Measurements from ENCODE around the gene RCOR1. TPM values are rescaled to one million over a fixed set of nuclear protein-coding genes. Genes with fewer than 3 reads are reported as not detected.
"Not testable (repeated sequence)": the region's sequence is repeated elsewhere in the genome, so short reads cannot be mapped to it uniquely, and the experiment has no call there.

RCOR1 gene
- total RNA-seq = 1 to 10 TPM; 8.4 to 8.7 TPM

DNA sequence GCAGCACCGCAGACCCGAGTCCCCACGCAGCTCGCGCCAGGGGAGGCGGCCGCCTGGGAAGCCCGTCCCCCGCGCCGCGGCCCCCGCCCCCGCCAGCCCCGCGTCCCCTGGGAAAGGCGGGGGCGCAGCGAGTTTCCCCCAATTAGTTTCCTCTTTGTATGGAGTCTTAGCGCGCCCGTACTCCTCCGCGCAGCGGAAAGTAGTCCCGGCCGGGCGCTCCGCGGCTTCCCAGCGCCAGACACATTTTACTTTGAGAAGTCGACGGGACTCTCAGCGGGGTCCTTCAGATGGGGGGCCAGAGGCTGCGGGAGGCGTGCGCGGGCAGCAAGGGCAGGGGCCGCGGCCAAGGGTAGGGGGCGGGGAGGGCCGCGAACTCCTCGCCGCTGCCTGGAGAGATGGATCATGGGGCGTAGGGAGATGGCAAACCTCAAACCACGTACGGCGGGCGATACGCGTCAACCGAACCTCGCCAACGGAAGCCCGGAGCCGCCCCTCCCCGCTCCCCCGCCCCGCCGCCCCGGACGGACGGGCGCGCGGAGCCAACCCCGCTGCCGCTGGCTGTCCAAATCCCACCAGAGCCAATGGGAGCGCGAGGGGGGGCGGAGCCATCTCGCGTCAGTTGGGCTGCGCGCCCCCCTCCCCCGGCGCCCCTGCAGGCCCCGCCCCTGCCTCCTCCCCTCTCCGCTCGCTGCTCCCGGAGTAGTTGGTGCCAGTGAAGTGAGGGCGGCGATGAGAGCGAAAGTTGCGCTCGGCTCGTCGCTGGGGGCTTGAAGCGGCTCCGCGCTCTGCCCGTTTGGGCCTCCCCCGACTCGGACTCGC, at the start of gene RCOR1:
Gene RCOR1 (plus strand): TSS at position 706 of the 819 bp plus-strand sequence. CDS start 238 bp downstream, outside the sequence.
- peak; percentile 98 for DNase-seq (ENCODE audit: low spot score)
- Histone ChIP-seq H3K27me3 (no peaks in the 10 kb centered on the region), H3K27ac (peak within 1 kb of the TSS; percentile 98), H3K4me3 (peak within 1 kb of the TSS; percentile 73 to 98), H3K4me1 (peaks cover 0 to 29% of the 10 kb centered on the region in 2 donors), H3K36me3 (no peaks in the 10 kb centered on the region), H3K9me3 (no peaks in the 10 kb centered on the region)
- TF ChIP-seq, protein P1, sequence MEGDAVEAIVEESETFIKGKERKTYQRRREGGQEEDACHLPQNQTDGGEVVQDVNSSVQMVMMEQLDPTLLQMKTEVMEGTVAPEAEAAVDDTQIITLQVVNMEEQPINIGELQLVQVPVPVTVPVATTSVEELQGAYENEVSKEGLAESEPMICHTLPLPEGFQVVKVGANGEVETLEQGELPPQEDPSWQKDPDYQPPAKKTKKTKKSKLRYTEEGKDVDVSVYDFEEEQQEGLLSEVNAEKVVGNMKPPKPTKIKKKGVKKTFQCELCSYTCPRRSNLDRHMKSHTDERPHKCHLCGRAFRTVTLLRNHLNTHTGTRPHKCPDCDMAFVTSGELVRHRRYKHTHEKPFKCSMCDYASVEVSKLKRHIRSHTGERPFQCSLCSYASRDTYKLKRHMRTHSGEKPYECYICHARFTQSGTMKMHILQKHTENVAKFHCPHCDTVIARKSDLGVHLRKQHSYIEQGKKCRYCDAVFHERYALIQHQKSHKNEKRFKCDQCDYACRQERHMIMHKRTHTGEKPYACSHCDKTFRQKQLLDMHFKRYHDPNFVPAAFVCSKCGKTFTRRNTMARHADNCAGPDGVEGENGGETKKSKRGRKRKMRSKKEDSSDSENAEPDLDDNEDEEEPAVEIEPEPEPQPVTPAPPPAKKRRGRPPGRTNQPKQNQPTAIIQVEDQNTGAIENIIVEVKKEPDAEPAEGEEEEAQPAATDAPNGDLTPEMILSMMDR (IDR thresholded peaks at IDR 0.05) = no peak

DNA sequence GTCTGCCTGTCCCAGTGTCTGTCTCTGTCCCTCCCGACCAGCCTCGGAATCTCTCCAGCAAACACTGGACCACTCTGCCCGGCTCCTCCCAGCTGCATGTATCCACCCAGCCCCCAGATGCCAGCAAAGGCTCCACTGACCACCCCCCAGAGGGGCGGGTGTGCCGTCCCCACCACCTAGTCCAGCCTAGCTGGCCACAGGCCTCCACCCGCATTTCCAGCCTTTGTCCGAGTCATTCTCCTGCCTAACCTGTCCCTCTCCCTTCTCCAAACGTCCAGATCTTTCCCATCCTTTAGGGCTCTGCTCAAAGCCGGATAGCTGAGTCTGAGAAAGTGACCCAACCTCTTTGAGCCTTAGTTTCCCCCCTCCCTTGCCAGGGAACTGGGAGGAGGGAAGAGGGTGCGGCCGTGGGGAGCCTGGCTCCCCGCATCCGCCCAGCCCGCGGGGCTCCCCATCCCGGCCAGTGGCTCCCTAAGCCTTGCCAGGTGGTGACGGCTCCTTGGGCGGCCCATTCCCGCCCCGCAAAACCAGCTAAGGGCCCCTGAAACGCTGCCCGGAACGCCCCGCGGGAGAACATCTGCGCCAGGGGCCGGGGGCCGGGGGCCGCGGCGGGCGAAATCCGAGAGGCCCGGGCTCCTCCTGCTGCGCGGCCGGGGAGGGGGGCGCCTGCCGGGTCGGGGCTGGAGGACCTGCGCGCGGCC, 48.3 kb upstream of the RCOR1 start:
- Histone ChIP-seq H3K27me3 (peaks cover 0 to 14% of the 10 kb centered on the region in 2 donors), H3K36me3 (no peaks in the 10 kb centered on the region), H3K4me1 (peaks cover 0 to 26% of the 10 kb centered on the region in 2 donors), H3K9me3 (no peaks in the 10 kb centered on the region), H3K4me3 (peak overlapping the region in 1 of 2 donors; percentile 30), H3K27ac (no peak overlapping the region)
- no peak for DNase-seq (ENCODE audit: low spot score)
- TF ChIP-seq, protein P1 (IDR thresholded peaks at IDR 0.05) = no peak

DNA sequence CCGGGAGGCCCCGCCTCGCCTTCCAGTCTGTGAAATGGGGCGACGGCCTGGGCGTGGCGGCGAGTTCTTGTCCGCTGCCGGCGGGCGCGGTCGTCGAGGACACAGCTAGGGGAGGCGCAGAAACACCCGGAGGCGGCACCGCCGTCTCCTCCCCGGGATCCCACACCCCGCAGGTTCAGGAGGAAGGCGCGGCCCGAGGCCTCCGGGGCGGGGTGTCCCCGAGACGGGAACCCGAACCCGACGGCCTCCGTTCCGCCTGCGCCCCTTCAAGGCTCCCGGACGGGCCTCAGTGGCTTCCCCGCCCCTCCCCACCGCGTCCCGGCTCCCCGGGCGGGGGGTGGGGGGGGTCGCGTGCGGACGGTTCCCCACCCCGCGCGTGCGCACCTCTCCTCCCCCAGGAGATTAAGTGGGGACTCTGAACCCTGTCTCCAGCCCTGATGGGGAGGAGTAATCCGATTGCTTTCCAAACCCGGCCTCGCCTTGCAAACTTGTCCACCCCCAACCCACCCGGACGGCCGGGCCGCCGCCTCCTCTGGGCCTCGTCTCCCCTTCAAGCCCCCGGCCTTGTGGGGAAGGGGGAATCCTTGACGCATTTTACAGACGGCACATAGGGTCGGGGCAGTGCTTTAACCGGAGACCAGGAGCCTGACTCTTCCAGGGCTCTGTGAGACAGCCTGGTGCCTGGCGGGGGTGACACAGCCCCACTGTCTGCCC, 47.5 kb upstream of the RCOR1 start:
- DNase-seq (ENCODE audit: low spot score) = no peak
- Histone ChIP-seq H3K4me1 (peaks cover 0 to 20% of the 10 kb centered on the region in 2 donors), H3K36me3 (no peaks in the 10 kb centered on the region), H3K4me3 (peak overlapping the region in 1 of 2 donors; percentile 30), H3K27ac (no peak overlapping the region), H3K9me3 (no peaks in the 10 kb centered on the region), H3K27me3 (peaks cover 0 to 14% of the 10 kb centered on the region in 2 donors)
- TF ChIP-seq, protein P1 (IDR thresholded peaks at IDR 0.05) = no peak

DNA sequence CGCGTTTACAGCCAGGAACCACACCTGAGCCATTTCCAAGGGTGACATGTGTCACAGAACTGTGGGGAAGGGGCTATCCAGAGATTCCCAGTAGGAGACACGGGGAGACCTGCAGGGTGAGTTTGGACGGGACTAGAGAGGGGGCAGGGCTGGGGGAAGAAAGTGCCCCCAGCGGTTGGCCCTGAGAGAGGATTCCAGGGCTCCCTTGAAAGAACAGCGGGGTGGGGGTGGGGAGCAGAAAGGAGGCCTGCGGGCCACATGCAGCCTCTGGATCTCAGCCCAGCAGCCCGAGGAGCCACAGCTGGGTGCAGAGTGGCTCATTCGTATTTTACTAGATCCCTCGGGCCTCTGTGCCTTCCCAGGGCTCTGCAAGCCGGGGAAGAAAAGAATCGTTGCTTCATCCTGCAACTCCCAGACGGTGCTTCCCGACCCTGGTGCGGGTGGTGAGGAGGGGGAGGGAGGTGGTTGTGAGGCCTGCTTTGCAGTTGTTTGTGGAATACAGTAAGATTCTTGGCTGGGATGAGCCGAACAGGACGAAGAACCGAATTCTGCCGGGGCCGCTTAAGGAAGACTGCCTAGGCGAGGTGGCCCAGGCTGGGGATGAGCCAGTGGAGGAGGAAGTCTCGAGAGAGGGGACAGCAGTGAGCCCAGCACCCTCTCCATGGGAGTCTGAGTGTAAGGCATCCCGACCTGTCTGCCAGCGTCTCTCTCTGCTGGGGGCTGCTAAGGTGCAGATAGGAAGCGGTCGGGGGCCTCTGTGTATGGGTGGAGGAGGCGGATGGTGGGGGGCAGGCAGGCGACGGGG, 46.8 kb upstream of the RCOR1 start:
- Histone ChIP-seq H3K36me3 (no peaks in the 10 kb centered on the region), H3K27ac (no peak overlapping the region), H3K4me1 (peaks cover 0 to 15% of the 10 kb centered on the region in 2 donors), H3K27me3 (peaks cover 0 to 14% of the 10 kb centered on the region in 2 donors), H3K4me3 (no peak overlapping the region), H3K9me3 (no peaks in the 10 kb centered on the region)
- no peak for DNase-seq (ENCODE audit: low spot score)
- TF ChIP-seq, protein P1 (IDR thresholded peaks at IDR 0.05) = no peak

DNA sequence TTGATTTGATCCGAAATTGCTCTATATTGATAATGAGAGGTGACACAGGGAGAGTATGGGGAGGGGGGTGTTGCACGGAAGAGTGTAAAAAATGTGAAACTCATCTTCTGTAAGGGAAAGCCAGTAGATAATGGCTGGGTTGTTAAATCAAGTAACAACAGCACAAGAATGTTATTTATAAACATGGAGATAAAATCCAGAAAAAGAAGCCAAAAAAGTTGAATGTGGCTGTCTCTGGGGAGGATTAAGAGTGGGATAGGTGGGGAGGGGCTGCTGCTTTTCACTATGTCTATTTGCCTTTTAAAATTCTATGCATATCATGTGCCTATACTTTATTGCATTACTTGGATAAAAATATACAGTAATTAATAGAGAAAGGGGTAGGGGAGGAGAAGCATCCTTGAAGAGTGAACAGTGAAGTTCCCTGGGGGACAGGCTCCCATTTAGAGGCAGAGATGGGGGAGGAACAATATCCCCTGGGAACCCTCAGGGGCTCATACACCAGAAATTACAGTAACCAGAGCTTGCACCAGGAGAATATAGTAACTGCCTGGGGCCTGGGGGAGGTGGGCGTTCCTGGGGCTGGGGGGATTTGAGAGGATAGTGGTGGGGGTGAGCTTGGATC, 43.7 kb upstream of the RCOR1 start:
- Histone ChIP-seq H3K4me3 (no peak overlapping the region), H3K27me3 (peaks cover 0 to 14% of the 10 kb centered on the region in 2 donors)
- DNase-seq (ENCODE audit: low spot score) = no peak

DNA sequence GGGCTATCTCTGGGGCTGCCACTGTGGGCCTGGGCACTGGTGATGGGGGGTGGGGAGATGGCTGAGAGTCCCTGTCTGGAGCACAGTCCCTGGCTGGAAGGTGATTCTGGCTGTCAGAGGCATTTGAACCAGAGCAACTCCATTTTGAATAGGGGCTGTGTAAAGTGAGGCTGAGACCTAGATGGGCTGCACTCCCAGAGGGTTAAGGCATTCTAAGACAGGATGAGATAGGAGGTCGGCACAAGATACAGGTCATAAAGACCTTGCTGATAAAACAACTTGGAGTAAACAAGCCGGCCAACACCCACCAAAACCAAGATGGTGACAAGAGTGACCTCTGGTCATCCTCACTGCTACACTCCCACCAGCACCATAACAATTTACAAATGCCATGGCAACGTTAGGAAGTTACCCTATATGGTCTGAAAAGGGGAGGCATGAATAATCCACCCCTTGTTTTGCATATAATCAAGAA, 41.5 kb upstream of the RCOR1 start:
- not testable (repeated sequence) for H3K27ac ChIP-seq; DNase-seq (ENCODE audit: low spot score); H3K4me1 ChIP-seq

More for the DNA sequence above, 43.7 kb upstream of the RCOR1 start:
- Histone ChIP-seq H3K4me1 (peaks cover 0 to 15% of the 10 kb centered on the region in 2 donors), H3K27ac (no peak overlapping the region), H3K9me3 (no peaks in the 10 kb centered on the region), H3K36me3 (no peaks in the 10 kb centered on the region)
- TF ChIP-seq, protein P1 (IDR thresholded peaks at IDR 0.05) = no peak

More for the DNA sequence above, 41.5 kb upstream of the RCOR1 start:
- not testable (repeated sequence) for H3K4me3 ChIP-seq, H3K9me3 ChIP-seq, H3K27me3 ChIP-seq, H3K36me3 ChIP-seq

All from right atrium auricular region (tissue), 2 donors.